Thyroid gland (tissue), 4 donors: ENCODE results near the gene DTX2.
"Not testable (repeated sequence)": the region's sequence is repeated elsewhere in the genome, so short reads cannot be mapped to it uniquely, and the experiment has no call there.

Experiments used
- CTCF ChIP-seq, 6 experiments: fragments of 200-600 bp in 3 of 6; fragments of 450-650 bp in 3 of 6; sonication (generic) in 3 of 6; IDR thresholded peaks; one replicate each; pipeline ENCODE4 v1.5.1; 2016 to 2019; ENCODE audit warnings: antibody characterized with exemption in 6 of 6, mild to moderate bottlenecking in 2 of 6, inconsistent platforms in 1 of 6, moderate library complexity in 1 of 6
- POLR2A ChIP-seq, 2 donors: fragments of 450-650 bp; IDR thresholded peaks; one replicate each; pipeline ENCODE4 v1.6.1; 2017; ENCODE audit warnings: antibody characterized with exemption in 2 of 2, mild to moderate bottlenecking in 2 of 2, moderate library complexity in 1 of 2

GRCh38 chr7:76445577-76446008, 15.9 kb upstream of the DTX2 start:
- TF ChIP-seq CTCF, POLR2A (IDR thresholded peaks at IDR 0.05): not testable (repeated sequence)
